ENCODE data around the gene SERPINB7. TPM values are rescaled to one million over a fixed set of nuclear protein-coding genes. Genes with fewer than 3 reads are reported as not detected.

SERPINB7 gene
- polyA plus RNA-seq, 3 donors: not detected

DNA sequence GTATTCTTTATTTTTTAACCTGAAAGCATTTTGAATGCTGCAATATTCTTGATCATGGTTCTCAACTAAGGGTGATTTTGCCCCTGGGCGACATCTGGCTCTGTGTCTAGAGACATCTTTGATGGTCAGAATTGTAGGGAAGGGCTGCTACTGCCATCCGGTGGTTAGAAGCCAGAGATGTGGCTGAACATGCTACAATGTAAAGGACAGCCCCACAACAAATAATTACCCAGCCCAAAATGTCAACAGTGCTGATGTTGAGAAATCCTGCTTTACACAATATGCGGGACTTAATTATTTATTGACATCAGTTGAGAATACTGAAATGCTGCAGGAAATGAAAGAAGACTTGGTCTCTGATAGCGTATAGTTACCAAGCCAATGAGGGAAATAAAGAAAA, 74.8 kb downstream of the SERPINB7 start:
- H3K4me1 ChIP-seq (ENCODE audit: control insufficient read depth in 1 of 2, insufficient read depth in 2 of 2, low read length in 2 of 2): peaks cover 6 to 12% of the 10 kb centered on the region in 2 donors
- H3K4me3 Mint-ChIP-seq: peak overlapping the region in 1 of 2 donors; percentile 35
- WGBS (ENCODE audit: insufficient coverage): 40% methylated on average over 1 of the region's 4 CpGs
- DNase-seq: peak; percentile 57 to 76 (median 75)
- H3K27me3 Mint-ChIP-seq (ENCODE audit: low read depth in 3 of 3): no peaks in the 10 kb centered on the region
- H3K36me3 Mint-ChIP-seq: no peaks in the 10 kb centered on the region
- no peaks in the 10 kb centered on the region for H4K20me1 ChIP-seq (ENCODE audit: insufficient read depth, low read length)
- peaks cover 0 to 2% (median 0%) of the 10 kb centered on the region in 7 donors for H3K9me3 Mint-ChIP-seq
- no peaks in the 10 kb centered on the region for H3K9me3 ChIP-seq (replicated peaks in 1 of 2; ENCODE audit: control insufficient read depth in 1 of 2, insufficient read depth in 1 of 2, low read length in 2 of 2)
- no peaks in the 10 kb centered on the region for H3K79me2 ChIP-seq (ENCODE audit: insufficient read depth, low read length)
- peaks cover 9% of the 10 kb centered on the region for H3K4me1 Mint-ChIP-seq
- H3K4me2 ChIP-seq (replicated peaks; ENCODE audit: extremely low read depth, low read length, poor library complexity, severe bottlenecking): peak overlapping the region; percentile 8
- no peaks in the 10 kb centered on the region for H3K27me3 ChIP-seq (ENCODE audit: control insufficient read depth in 2 of 2, insufficient read depth in 2 of 2, low read length in 2 of 2)
- peak overlapping the region in 1 of 2 donors; percentile 27 for H3K27ac ChIP-seq (ENCODE audit: low read depth in 1 of 2, low read length in 2 of 2)
- H2AFZ ChIP-seq (ENCODE audit: insufficient read depth, low read depth, low read length, poor library complexity, severe bottlenecking): no peak overlapping the region
- intact Hi-C loops (cut with micrococcal nuclease): loop anchor here in 1 of 2 donors (5.0 kb wide), 1 partner anchor 87 kb away; no protein-coding TSS in a partner anchor
- TF ChIP-seq, protein P1, sequence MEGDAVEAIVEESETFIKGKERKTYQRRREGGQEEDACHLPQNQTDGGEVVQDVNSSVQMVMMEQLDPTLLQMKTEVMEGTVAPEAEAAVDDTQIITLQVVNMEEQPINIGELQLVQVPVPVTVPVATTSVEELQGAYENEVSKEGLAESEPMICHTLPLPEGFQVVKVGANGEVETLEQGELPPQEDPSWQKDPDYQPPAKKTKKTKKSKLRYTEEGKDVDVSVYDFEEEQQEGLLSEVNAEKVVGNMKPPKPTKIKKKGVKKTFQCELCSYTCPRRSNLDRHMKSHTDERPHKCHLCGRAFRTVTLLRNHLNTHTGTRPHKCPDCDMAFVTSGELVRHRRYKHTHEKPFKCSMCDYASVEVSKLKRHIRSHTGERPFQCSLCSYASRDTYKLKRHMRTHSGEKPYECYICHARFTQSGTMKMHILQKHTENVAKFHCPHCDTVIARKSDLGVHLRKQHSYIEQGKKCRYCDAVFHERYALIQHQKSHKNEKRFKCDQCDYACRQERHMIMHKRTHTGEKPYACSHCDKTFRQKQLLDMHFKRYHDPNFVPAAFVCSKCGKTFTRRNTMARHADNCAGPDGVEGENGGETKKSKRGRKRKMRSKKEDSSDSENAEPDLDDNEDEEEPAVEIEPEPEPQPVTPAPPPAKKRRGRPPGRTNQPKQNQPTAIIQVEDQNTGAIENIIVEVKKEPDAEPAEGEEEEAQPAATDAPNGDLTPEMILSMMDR (IDR thresholded peaks at IDR 0.05): peak; percentile 54
- H3K4me3 ChIP-seq (replicated peaks in 1 of 3; ENCODE audit: low read depth in 2 of 3, low read length in 3 of 3): no peak overlapping the region
- no peaks in the 10 kb centered on the region for H3K36me3 ChIP-seq (replicated peaks in 1 of 2; ENCODE audit: control insufficient read depth in 1 of 2, insufficient read depth in 2 of 2, low read length in 2 of 2)
- H3K9ac ChIP-seq (ENCODE audit: insufficient read depth, low read length, poor library complexity, severe bottlenecking): no peak overlapping the region
- peak overlapping the region in 3 of 7 donors; percentile 41 to 69 (median 53) for H3K27ac Mint-ChIP-seq

DNA sequence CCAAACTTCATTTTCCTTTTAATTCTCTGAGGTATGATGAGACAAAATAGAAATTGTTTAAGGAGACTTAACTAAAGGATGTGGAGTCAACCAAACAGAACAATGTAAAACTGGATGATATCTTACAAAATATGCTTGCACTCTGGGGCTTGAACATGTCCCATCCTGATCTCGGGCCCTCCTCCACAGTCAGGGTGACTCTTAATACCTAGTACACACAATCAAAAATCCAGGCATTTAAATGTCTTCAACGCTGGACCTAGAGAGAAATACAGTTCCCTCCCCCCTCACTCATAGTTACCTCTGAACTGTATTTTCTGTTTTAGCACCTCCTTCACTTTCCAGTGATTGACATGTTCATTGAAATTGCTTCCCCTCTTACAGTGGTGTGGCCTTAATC, 75.4 kb downstream of the SERPINB7 start:
- 100% methylated on average over 1 of the region's 2 CpGs for WGBS (ENCODE audit: insufficient coverage)
- Mint-ChIP-seq H3K36me3 (no peaks in the 10 kb centered on the region), H3K9me3 (peaks cover 0 to 4% (median 0%) of the 10 kb centered on the region in 7 donors), H3K27me3 (ENCODE audit: low read depth in 3 of 3) (no peaks in the 10 kb centered on the region), H3K4me3 (no peak overlapping the region), H3K4me1 (peaks cover 9% of the 10 kb centered on the region), H3K27ac (peak overlapping the region in 4 of 7 donors; percentile 37 to 73 (median 66))
- Histone ChIP-seq H3K27ac (ENCODE audit: low read depth in 1 of 2, low read length in 2 of 2) (no peak overlapping the region), H3K27me3 (ENCODE audit: control insufficient read depth in 2 of 2, insufficient read depth in 2 of 2, low read length in 2 of 2) (no peaks in the 10 kb centered on the region), H3K4me3 (replicated peaks in 1 of 3; ENCODE audit: low read depth in 2 of 3, low read length in 3 of 3) (no peak overlapping the region), H3K9me3 (replicated peaks in 1 of 2; ENCODE audit: control insufficient read depth in 1 of 2, insufficient read depth in 1 of 2, low read length in 2 of 2) (no peaks in the 10 kb centered on the region), H4K20me1 (ENCODE audit: insufficient read depth, low read length) (no peaks in the 10 kb centered on the region), H3K9ac (ENCODE audit: insufficient read depth, low read length, poor library complexity, severe bottlenecking) (no peak overlapping the region), H2AFZ (ENCODE audit: insufficient read depth, low read depth, low read length, poor library complexity, severe bottlenecking) (peak overlapping the region; percentile 4), H3K36me3 (replicated peaks in 1 of 2; ENCODE audit: control insufficient read depth in 1 of 2, insufficient read depth in 2 of 2, low read length in 2 of 2) (no peaks in the 10 kb centered on the region), H3K4me2 (replicated peaks; ENCODE audit: extremely low read depth, low read length, poor library complexity, severe bottlenecking) (no peak overlapping the region), H3K4me1 (ENCODE audit: control insufficient read depth in 1 of 2, insufficient read depth in 2 of 2, low read length in 2 of 2) (peaks cover 6 to 12% of the 10 kb centered on the region in 2 donors), H3K79me2 (ENCODE audit: insufficient read depth, low read length) (no peaks in the 10 kb centered on the region)
- intact Hi-C loops (cut with micrococcal nuclease): loop anchor here in 1 of 2 donors (5.0 kb wide), 1 partner anchor 87 kb away; no protein-coding TSS in a partner anchor
- TF ChIP-seq, protein P1 (IDR thresholded peaks at IDR 0.05): no peak
- DNase-seq: no peak

Other genes starting within 250 kb of the SERPINB7 start
- gene SERPINB12, start 233.0 kb upstream of the SERPINB7 start, polyA plus RNA-seq: not detected
- not detected for gene SERPINB13, start 188.1 kb upstream of the SERPINB7 start, polyA plus RNA-seq
- gene SERPINB4, start 131.2 kb upstream of the SERPINB7 start, polyA plus RNA-seq: not detected
- gene SERPINB3, start 113.5 kb upstream of the SERPINB7 start, polyA plus RNA-seq: not detected
- not detected for gene SERPINB11, start 72.5 kb upstream of the SERPINB7 start, polyA plus RNA-seq
- 10 to 100 TPM; 14.3 to 60.9 (median 19.9) TPM for gene SERPINB2, start 112.3 kb downstream of the SERPINB7 start, polyA plus RNA-seq
- gene SERPINB10, start 132.5 kb downstream of the SERPINB7 start, polyA plus RNA-seq: 1 to 10 TPM; 1.3 to 2.0 (median 1.3) TPM
- gene HMSD, start 173.9 kb downstream of the SERPINB7 start, polyA plus RNA-seq: not detected
- 100 to 1,000 TPM in 2 of 3 donors, 10 to 100 TPM in 1; 30.3 to 141 (median 115) TPM for gene SERPINB8, start 194.7 kb downstream of the SERPINB7 start, polyA plus RNA-seq

Data from CD14-positive monocyte (primary cell).